ENCODE results near the gene ZNF695. TPM values are rescaled to one million over a fixed set of nuclear protein-coding genes. Genes with fewer than 3 reads are reported as not detected.

ZNF695 gene
- 21.4 and 21.8 TPM in 2 replicates for total RNA-seq
- long read RNA-seq, transcript ZNF695-201 (4 exons, 3,340 nt), result major isoform, 13 of 28 reads
- long read RNA-seq, partial matches to known transcripts, result 2 of 28 reads
- long read RNA-seq, other reads (novel, unspliced or antisense), result 8 of 28 reads

GRCh38 chr1:247007511-247008405, at the start of gene ZNF695:
Gene ZNF695, minus strand, starts transcription at chr1:247008057. Its CDS starts 149 bp downstream, at chr1:247007908.
- H3K36me3 Mint-ChIP-seq (ENCODE audit: low read depth), result peaks cover 37% of the 10 kb centered on the region
- TF ChIP-seq CTCF (conservative IDR thresholded peaks at IDR 0.05), result peak; percentile 12
- peak within 1 kb of the TSS; percentile 100 for H3K4me3 Mint-ChIP-seq
- peaks cover 19% of the 10 kb centered on the region for H3K9me3 Mint-ChIP-seq
- peaks cover 3% of the 10 kb centered on the region for H3K27me3 Mint-ChIP-seq (ENCODE audit: low read depth)
- peaks cover 7% of the 10 kb centered on the region for H3K4me1 Mint-ChIP-seq
- H3K27ac Mint-ChIP-seq (ENCODE audit: unreplicated experiment), result peak within 1 kb of the TSS; percentile 100
- peak; percentile 85 for DNase-seq (ENCODE audit: low read depth, low spot score)

- DNase-seq (ENCODE audit: low read depth, low spot score), result no peak
- no peak for TF ChIP-seq CTCF (conservative IDR thresholded peaks at IDR 0.05)
- Mint-ChIP-seq H3K27ac (ENCODE audit: unreplicated experiment) (no peak overlapping the region), H3K27me3 (ENCODE audit: low read depth) (no peaks in the 10 kb centered on the region), H3K4me1 (no peaks in the 10 kb centered on the region), H3K36me3 (ENCODE audit: low read depth) (peaks cover 75% of the 10 kb centered on the region), H3K4me3 (no peak overlapping the region), H3K9me3 (peaks cover 33% of the 10 kb centered on the region)
These were observed 48.2 kb upstream of the ZNF695 start for GRCh38 chr1:247056071-247056470.

GRCh38 chr1:247054992-247055415, 47.1 kb upstream of the ZNF695 start:
- H3K4me3 Mint-ChIP-seq, result no peak overlapping the region
- H3K4me1 Mint-ChIP-seq, result no peaks in the 10 kb centered on the region
- H3K9me3 Mint-ChIP-seq, result peaks cover 36% of the 10 kb centered on the region
- no peak for TF ChIP-seq CTCF (conservative IDR thresholded peaks at IDR 0.05)
- no peak for DNase-seq (ENCODE audit: low read depth, low spot score)
- H3K27ac Mint-ChIP-seq (ENCODE audit: unreplicated experiment), result no peak overlapping the region
- H3K36me3 Mint-ChIP-seq (ENCODE audit: low read depth), result peaks cover 75% of the 10 kb centered on the region
- H3K27me3 Mint-ChIP-seq (ENCODE audit: low read depth), result no peaks in the 10 kb centered on the region

GRCh38 chr1:247047702-247048101, 39.8 kb upstream of the ZNF695 start:
- Mint-ChIP-seq H3K4me1 (no peaks in the 10 kb centered on the region), H3K9me3 (peaks cover 41% of the 10 kb centered on the region), H3K27ac (ENCODE audit: unreplicated experiment) (no peak overlapping the region), H3K36me3 (ENCODE audit: low read depth) (peaks cover 73% of the 10 kb centered on the region), H3K27me3 (ENCODE audit: low read depth) (peaks cover 3% of the 10 kb centered on the region), H3K4me3 (no peak overlapping the region)
- TF ChIP-seq CTCF (conservative IDR thresholded peaks at IDR 0.05), result no peak
- DNase-seq (ENCODE audit: low read depth, low spot score), result no peak

GRCh38 chr1:247047260-247047659, 39.4 kb upstream of the ZNF695 start:
- peaks cover 44% of the 10 kb centered on the region for H3K9me3 Mint-ChIP-seq
- no peak overlapping the region for H3K4me3 Mint-ChIP-seq
- H3K36me3 Mint-ChIP-seq (ENCODE audit: low read depth), result peaks cover 73% of the 10 kb centered on the region
- H3K4me1 Mint-ChIP-seq, result no peaks in the 10 kb centered on the region
- peaks cover 3% of the 10 kb centered on the region for H3K27me3 Mint-ChIP-seq (ENCODE audit: low read depth)
- TF ChIP-seq CTCF (conservative IDR thresholded peaks at IDR 0.05), result no peak
- H3K27ac Mint-ChIP-seq (ENCODE audit: unreplicated experiment), result no peak overlapping the region
- no peak for DNase-seq (ENCODE audit: low read depth, low spot score)
